Breast epithelium (tissue), 3 donors: ENCODE data around the gene RUNDC1.

Experiments used
- POLR2A ChIP-seq: fragments of 450-650 bp; IDR thresholded peaks from one replicate; pipeline ENCODE4 v1.6.1; 2016; ENCODE audit warnings: antibody characterized with exemption, mild to moderate bottlenecking, moderate library complexity
- TF ChIP-seq, protein P1 (sequence below), 3 donors: fragments of 450-650 bp; IDR thresholded peaks; one replicate each; pipeline ENCODE4 v1.5.1; 2016 to 2017; ENCODE audit warnings: antibody characterized with exemption in 3 of 3, mild to moderate bottlenecking in 3 of 3, moderate library complexity in 3 of 3

DNA sequence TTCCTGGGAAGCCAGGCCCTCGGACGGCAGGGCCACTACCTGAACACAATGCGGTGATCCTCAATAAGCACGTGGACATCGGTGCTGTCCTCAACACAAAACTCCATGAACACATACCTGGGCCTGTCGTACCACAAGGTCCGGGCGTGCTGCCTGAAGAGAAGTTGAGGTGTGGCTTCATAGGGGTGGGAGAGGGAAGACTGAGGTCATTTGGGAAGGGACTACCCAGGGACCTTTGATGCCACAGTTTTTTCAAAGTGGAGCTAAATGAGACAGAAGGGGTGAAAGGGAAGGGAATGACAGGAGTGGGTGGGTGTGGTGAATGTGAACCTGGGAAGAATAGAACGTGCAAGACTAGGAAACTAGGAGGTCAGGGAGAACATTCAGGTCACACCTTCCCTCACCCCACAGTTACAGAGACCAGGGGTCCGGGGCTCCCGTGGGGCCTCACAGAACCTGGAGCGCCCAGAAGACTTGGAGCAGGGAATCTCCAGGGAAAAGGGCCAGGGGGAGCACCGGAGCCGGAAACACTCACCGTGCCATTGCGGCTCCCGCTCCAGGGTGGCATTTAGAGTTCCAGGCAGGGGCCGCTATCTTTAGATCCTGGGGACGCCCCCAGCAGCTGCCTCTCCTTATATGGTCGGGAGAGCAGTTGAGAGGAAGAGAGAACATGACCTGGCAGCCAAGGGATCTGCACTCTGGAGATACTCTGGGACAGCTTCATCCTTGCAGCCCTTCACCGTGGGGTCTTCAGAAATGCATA is 673 bp upstream of the RUNDC1 start, which contains the start of gene PTGES3L:
- no peak for TF ChIP-seq POLR2A
- TF ChIP-seq, protein P1, sequence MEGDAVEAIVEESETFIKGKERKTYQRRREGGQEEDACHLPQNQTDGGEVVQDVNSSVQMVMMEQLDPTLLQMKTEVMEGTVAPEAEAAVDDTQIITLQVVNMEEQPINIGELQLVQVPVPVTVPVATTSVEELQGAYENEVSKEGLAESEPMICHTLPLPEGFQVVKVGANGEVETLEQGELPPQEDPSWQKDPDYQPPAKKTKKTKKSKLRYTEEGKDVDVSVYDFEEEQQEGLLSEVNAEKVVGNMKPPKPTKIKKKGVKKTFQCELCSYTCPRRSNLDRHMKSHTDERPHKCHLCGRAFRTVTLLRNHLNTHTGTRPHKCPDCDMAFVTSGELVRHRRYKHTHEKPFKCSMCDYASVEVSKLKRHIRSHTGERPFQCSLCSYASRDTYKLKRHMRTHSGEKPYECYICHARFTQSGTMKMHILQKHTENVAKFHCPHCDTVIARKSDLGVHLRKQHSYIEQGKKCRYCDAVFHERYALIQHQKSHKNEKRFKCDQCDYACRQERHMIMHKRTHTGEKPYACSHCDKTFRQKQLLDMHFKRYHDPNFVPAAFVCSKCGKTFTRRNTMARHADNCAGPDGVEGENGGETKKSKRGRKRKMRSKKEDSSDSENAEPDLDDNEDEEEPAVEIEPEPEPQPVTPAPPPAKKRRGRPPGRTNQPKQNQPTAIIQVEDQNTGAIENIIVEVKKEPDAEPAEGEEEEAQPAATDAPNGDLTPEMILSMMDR (IDR thresholded peaks at IDR 0.05): no peak
